ENCODE data around the gene ATP2A1. TPM values are rescaled to one million over a fixed set of nuclear protein-coding genes. Genes with fewer than 3 reads are reported as not detected.
A peak's percentile ranks its signal among the peaks of the same experiment; 100 is the strongest.

Gene ATP2A1
- polyA plus RNA-seq, 2 of the 4 experiments (the other 2 are of a cell fraction) = 0.96 to 5.2 TPM

- TF ChIP-seq, protein P1, sequence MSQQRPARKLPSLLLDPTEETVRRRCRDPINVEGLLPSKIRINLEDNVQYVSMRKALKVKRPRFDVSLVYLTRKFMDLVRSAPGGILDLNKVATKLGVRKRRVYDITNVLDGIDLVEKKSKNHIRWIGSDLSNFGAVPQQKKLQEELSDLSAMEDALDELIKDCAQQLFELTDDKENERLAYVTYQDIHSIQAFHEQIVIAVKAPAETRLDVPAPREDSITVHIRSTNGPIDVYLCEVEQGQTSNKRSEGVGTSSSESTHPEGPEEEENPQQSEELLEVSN (IDR thresholded peaks at IDR 0.05; ENCODE audit: borderline replicate concordance, low read depth) = no peak
- TF ChIP-seq NFE2L2 (conservative IDR thresholded peaks at IDR 0.05; ENCODE audit: low read length) (no peak), RNF2 (IDR thresholded peaks at IDR 0.05; ENCODE audit: borderline replicate concordance, low read depth) (no peak), FOSB (CRISPR knock-in tag; IDR thresholded peaks at IDR 0.05) (no peak), EHF (CRISPR knock-in tag; IDR thresholded peaks at IDR 0.05) (no peak), ZFP36 (IDR thresholded peaks at IDR 0.05; ENCODE audit: borderline replicate concordance, partially characterized antibody) (no peak), RARB (CRISPR knock-in tag; IDR thresholded peaks at IDR 0.05) (no peak), HDAC2 (IDR thresholded peaks at IDR 0.05) (no peak)
- TF ChIP-seq, protein P2, sequence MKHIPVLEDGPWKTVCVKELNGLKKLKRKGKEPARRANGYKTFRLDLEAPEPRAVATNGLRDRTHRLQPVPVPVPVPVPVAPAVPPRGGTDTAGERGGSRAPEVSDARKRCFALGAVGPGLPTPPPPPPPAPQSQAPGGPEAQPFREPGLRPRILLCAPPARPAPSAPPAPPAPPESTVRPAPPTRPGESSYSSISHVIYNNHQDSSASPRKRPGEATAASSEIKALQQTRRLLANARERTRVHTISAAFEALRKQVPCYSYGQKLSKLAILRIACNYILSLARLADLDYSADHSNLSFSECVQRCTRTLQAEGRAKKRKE (CRISPR knock-in tag; IDR thresholded peaks at IDR 0.05; ENCODE audit: low read depth) = no peak
- TF ChIP-seq, protein P3, sequence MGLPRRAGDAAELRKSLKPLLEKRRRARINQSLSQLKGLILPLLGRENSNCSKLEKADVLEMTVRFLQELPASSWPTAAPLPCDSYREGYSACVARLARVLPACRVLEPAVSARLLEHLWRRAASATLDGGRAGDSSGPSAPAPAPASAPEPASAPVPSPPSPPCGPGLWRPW (IDR thresholded peaks at IDR 0.05) = no peak
These were observed 660 bp upstream of the ATP2A1 start (continued) for GRCh38 chr16:28877655-28878000.

DNA sequence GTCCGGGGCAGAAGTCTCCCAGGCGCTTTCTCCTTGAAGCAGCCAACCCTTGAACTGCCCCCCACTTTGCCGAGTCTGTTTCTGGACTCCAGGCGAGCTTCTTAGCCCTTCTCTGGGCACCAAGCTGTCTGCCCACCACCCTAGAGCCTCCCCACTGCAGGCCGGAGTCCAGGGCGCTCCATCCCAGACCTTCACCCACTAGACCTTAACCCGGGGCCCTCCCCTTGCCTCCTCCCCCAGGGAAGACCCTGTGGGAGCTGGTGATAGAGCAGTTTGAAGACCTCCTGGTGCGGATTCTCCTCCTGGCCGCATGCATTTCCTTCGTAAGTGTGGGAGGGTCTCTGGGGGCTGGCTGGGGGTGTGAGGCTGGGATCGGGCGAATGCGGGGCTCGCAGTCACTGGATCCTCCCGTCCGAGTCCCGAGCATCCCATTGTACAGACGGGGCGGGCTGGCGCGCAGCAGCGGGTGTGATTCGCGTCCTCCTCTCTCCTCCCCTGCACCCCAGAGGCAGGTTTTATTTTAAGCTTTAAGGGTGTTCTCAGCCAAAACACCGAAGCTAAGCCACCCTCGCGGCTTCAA, 1.1 kb downstream of the ATP2A1 start:
- H3K4me1 ChIP-seq = peaks cover 23% of the 10 kb centered on the region; the same call in 2 of the 3 replicates
- TF ChIP-seq, protein P4, sequence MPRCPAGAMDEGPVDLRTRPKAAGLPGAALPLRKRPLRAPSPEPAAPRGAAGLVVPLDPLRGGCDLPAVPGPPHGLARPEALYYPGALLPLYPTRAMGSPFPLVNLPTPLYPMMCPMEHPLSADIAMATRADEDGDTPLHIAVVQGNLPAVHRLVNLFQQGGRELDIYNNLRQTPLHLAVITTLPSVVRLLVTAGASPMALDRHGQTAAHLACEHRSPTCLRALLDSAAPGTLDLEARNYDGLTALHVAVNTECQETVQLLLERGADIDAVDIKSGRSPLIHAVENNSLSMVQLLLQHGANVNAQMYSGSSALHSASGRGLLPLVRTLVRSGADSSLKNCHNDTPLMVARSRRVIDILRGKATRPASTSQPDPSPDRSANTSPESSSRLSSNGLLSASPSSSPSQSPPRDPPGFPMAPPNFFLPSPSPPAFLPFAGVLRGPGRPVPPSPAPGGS (IDR thresholded peaks at IDR 0.05) = no peak; the same call in 2 of the 3 replicates
- TF ChIP-seq, protein P5, sequence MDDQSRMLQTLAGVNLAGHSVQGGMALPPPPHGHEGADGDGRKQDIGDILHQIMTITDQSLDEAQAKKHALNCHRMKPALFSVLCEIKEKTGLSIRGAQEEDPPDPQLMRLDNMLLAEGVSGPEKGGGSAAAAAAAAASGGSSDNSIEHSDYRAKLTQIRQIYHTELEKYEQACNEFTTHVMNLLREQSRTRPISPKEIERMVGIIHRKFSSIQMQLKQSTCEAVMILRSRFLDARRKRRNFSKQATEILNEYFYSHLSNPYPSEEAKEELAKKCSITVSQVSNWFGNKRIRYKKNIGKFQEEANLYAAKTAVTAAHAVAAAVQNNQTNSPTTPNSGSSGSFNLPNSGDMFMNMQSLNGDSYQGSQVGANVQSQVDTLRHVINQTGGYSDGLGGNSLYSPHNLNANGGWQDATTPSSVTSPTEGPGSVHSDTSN (IDR thresholded peaks at IDR 0.05) = no peak
- peak; percentile 26; the same call in 1 of the 2 replicates for TF ChIP-seq PHF8 (IDR thresholded peaks at IDR 0.05; ENCODE audit: borderline replicate concordance, low read depth)
- TF ChIP-seq MAX (IDR thresholded peaks at IDR 0.05) = no peak
- TF ChIP-seq HOXA7 (CRISPR knock-in tag; IDR thresholded peaks at IDR 0.05) = no peak
- TF ChIP-seq JUN (IDR thresholded peaks at IDR 0.05) = peak in 1 of 2 experiments; percentile 54; a peak in 2 of 5 replicates
- H3K4me2 ChIP-seq = peak overlapping the region; percentile 99
- no peaks in the 10 kb centered on the region for H3K9me3 ChIP-seq
- DNase-seq (ENCODE audit: low read depth in 1 of 2, low spot score in 1 of 2) (no peak), ATAC-seq (peak; percentile 53 to 67), FAIRE-seq (no peak)
- WGBS (ENCODE audit: missing lambda C conversion rate) = 6% methylated on average over 24 of the region's 27 CpGs
- H3K27ac ChIP-seq = peak overlapping the region; percentile 73 to 88
- peak overlapping the region; percentile 65 for H3K4me3 ChIP-seq
- POLR2A ChIA-PET = interaction anchor here (1.7 kb wide), 1 partner anchor 16 kb away, joined by 5 read pairs; the partner anchor contains the start of gene SH2B1
- CTCF ChIA-PET = interaction anchor here (1.0 to 17.8 kb wide), 4 partner anchors 9 to 66 kb away, joined by 4 to 190 read pairs (median 6); partner anchors contain the start of genes NFATC2IP and SH2B1

DNA sequence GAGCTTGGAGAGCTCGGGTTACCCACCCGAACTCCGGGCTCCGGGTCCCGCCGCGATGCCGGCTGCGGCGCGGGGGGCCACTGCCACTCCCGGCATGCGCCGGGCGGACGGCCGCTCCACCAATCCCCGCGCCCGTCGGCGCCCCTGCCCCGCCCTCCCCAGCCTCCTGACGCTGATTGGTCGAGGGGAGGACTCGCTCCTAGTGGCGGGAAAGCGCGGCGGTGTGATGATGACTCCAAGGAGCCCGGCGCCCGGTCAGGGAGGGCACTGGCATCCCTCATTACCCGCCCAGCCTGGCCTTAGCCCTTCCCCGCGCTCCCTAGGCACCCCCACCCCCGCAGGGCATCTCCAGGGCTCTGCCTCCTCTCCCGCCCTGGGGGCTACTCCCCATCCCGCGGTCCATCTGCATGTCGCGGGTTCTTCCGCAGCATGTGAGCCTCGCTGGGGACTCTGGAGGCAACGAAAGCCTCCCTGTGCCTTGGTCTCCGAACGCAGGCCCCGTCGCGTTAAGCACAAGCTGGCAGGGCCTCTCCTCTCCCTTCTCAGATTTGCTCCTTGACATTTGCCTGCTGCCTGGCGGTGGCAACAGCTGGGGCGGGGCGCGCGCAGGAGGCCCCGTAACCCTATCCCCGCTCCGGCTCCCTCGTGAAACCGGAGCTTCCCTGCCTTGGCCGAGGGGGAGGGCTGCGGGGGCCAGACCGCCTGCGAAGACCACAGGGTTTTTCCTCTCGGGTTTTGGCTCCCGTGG, 1.7 kb downstream of the ATP2A1 start:
- Histone ChIP-seq H3K27ac (peak overlapping the region; percentile 73 to 88), H3K4me2 (peak overlapping the region; percentile 99), H3K4me3 (peak overlapping the region; percentile 65), H3K4me1 (peaks cover 23% of the 10 kb centered on the region; the same call in 2 of the 3 replicates), H3K9me3 (no peaks in the 10 kb centered on the region)
- peak; percentile 74 for TF ChIP-seq POLR2A (IDR thresholded peaks at IDR 0.05; ENCODE audit: low read length)
- TF ChIP-seq, protein P6, sequence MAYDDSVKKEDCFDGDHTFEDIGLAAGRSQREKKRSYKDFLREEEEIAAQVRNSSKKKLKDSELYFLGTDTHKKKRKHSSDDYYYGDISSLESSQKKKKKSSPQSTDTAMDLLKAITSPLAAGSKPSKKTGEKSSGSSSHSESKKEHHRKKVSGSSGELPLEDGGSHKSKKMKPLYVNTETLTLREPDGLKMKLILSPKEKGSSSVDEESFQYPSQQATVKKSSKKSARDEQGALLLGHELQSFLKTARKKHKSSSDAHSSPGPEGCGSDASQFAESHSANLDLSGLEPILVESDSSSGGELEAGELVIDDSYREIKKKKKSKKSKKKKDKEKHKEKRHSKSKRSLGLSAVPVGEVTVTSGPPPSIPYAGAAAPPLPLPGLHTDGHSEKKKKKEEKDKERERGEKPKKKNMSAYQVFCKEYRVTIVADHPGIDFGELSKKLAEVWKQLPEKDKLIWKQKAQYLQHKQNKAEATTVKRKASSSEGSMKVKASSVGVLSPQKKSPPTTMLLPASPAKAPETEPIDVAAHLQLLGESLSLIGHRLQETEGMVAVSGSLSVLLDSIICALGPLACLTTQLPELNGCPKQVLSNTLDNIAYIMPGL (CRISPR knock-in tag; IDR thresholded peaks at IDR 0.05; ENCODE audit: borderline replicate concordance) = no peak
- TF ChIP-seq CTCF (IDR thresholded peaks at IDR 0.05) = no peak
- TF ChIP-seq TP53 (CRISPR knock-in tag; IDR thresholded peaks at IDR 0.05) = 0 out of 2 replicates have a peak, but pooled peaks have one; percentile 32
- TF ChIP-seq JUN (IDR thresholded peaks at IDR 0.05) = peak; percentile 7 to 64; a peak in 1 of 5 replicates
- TF ChIP-seq MAX (IDR thresholded peaks at IDR 0.05) = peak; percentile 91
- TF ChIP-seq, protein P1 (IDR thresholded peaks at IDR 0.05; ENCODE audit: borderline replicate concordance, low read depth) = peak; percentile 99
- 0 out of 2 replicates have a peak, but pooled peaks have one; percentile 53 for TF ChIP-seq RNF2 (IDR thresholded peaks at IDR 0.05; ENCODE audit: borderline replicate concordance, low read depth)
- no peak for TF ChIP-seq SMC3 (IDR thresholded peaks at IDR 0.05)
- CTCF ChIA-PET = interaction anchor here (1.5 to 17.8 kb wide), 3 partner anchors 10 to 66 kb away, joined by 5 to 190 read pairs (median 6); partner anchors contain the start of gene NFATC2IP
- 62% methylated on average over 23 of the region's 66 CpGs for WGBS (ENCODE audit: missing lambda C conversion rate)
- peak; percentile 84 to 91 for ATAC-seq
- POLR2A ChIA-PET = interaction anchor here (1.7 kb wide), 1 partner anchor 17 kb away, joined by 5 read pairs; the partner anchor contains the start of gene SH2B1
- no peak for FAIRE-seq
- DNase-seq (ENCODE audit: low read depth in 1 of 2, low spot score in 1 of 2) = peak; percentile 86 to 97
